NCI-H510A treated with DMSO at 0.1 percent for 48 hours (cell line): Measurements from ENCODE around the gene SPTBN4.
"Not testable (repeated sequence)": the region's sequence is repeated elsewhere in the genome, so short reads cannot be mapped to it uniquely, and the experiment has no call there.

Experiments used
- DNase-seq: peaks from one replicate; lab custom pipeline; 2025; lab: John Stamatoyannopoulos, UW

The SPTBN4 gene

GRCh38 chr19:40530091-40530901 is 63.5 kb downstream of the SPTBN4 start:
- DNase-seq = peak; percentile 12

GRCh38 chr19:40533508-40533907 is 66.7 kb downstream of the SPTBN4 start:
- DNase-seq = no peak

- DNase-seq = no peak
These were observed 67.3 kb downstream of the SPTBN4 start for GRCh38 chr19:40534148-40534547.

GRCh38 chr19:40539070-40539469 is 72.3 kb downstream of the SPTBN4 start:
- no peak for DNase-seq

- no peak for DNase-seq
These were observed 75.5 kb downstream of the SPTBN4 start for GRCh38 chr19:40542202-40542859.

GRCh38 chr19:40543029-40543597 is 76.3 kb downstream of the SPTBN4 start:
- no peak for DNase-seq

- not testable (repeated sequence) for DNase-seq
These were observed 79.5 kb downstream of the SPTBN4 start for GRCh38 chr19:40546153-40546841.

- not testable (repeated sequence) for DNase-seq
These were observed 80.4 kb downstream of the SPTBN4 start for GRCh38 chr19:40547190-40547589.

GRCh38 chr19:40547836-40548235 is 81.0 kb downstream of the SPTBN4 start:
- no peak for DNase-seq

GRCh38 chr19:40549007-40549708 is 82.4 kb downstream of the SPTBN4 start:
- DNase-seq = no peak

- DNase-seq = no peak
These were observed 84.2 kb downstream of the SPTBN4 start for GRCh38 chr19:40550951-40551350.

GRCh38 chr19:40552848-40553247 is 86.0 kb downstream of the SPTBN4 start:
- no peak for DNase-seq

GRCh38 chr19:40553885-40554857 is 87.4 kb downstream of the SPTBN4 start:
- no peak for DNase-seq

- no peak for DNase-seq
These were observed 89.3 kb downstream of the SPTBN4 start for GRCh38 chr19:40555978-40556689.

- DNase-seq = no peak
These were observed 90.2 kb downstream of the SPTBN4 start for GRCh38 chr19:40556953-40557530.

- DNase-seq = no peak
These were observed 92.6 kb downstream of the SPTBN4 start for GRCh38 chr19:40559394-40559793.

GRCh38 chr19:40560092-40560507 is 93.3 kb downstream of the SPTBN4 start:
- DNase-seq = no peak

GRCh38 chr19:40561947-40562346 is 95.1 kb downstream of the SPTBN4 start:
- no peak for DNase-seq

- DNase-seq = not testable (repeated sequence)
These were observed 97.7 kb downstream of the SPTBN4 start for GRCh38 chr19:40564535-40564934.

GRCh38 chr19:40565355-40565754 is 98.6 kb downstream of the SPTBN4 start:
- DNase-seq = no peak
